IMR-90 (cell line): ENCODE measurements around the gene ANKRD31. TPM values are rescaled to one million over a fixed set of nuclear protein-coding genes. Genes with fewer than 3 reads are reported as not detected.
"Not testable (repeated sequence)": the region's sequence is repeated elsewhere in the genome, so short reads cannot be mapped to it uniquely, and the experiment has no call there.

Source experiments
- ATAC-seq: fragments of 200-7000 bp; cut with Tn5 transposase; 2 replicates; pipeline ENCODE4 v1.9.1; 2020; ENCODE audit warnings: low read depth, mild to moderate bottlenecking, moderate library complexity
- BruUV-seq: library from RNA; stranded (reverse); fragments of 400-500 nt; replicated peaks from 2 replicates; lab custom pipeline; 2021; lab: Mats Ljungman, UMichigan
- CTCF ChIA-PET: fragments of 300-600 bp; formaldehyde crosslinking; extraction: SDS; loops from one replicate; lab custom pipeline; 2021; ENCODE audit warnings: antibody characterized with exemption; lab: Yijun Ruan, JAX
- POLR2A ChIA-PET: fragments of 300-600 bp; sonication (Branson Sonifier 250); formaldehyde crosslinking; loops from one replicate; lab custom pipeline; 2022; ENCODE audit warnings: antibody characterized with exemption; ENCODE audit not compliant: unreplicated experiment; lab: Charles Lee
- DNase-seq: peaks from one replicate; pipeline ENCODE4 v3.0.0; 2013
- H2AFZ ChIP-seq: replicated peaks from 2 replicates; pipeline ENCODE3; 2013; ENCODE audit warnings: low read length, mild to moderate bottlenecking; ENCODE audit not compliant: poor library complexity
- H2AK5ac ChIP-seq: 2 replicates; pipeline ENCODE4 v1.6.1; 2013; ENCODE audit warnings: low read depth, low read length, inconsistent platforms
- H2AK9ac ChIP-seq: replicated peaks from 2 replicates; pipeline ENCODE3; 2013; ENCODE audit warnings: mild to moderate bottlenecking, low read depth, low read length, moderate library complexity; ENCODE audit not compliant: poor library complexity
- H2BK120ac ChIP-seq: 2 replicates; pipeline ENCODE4 v1.6.1; 2013; ENCODE audit warnings: low read depth, low read length, inconsistent platforms
- H2BK15ac ChIP-seq: 3 replicates; pipeline ENCODE4 v1.6.1; 2013; ENCODE audit warnings: low read depth, low read length, inconsistent platforms
- H2BK20ac ChIP-seq: 2 replicates; pipeline ENCODE4 v1.6.1; 2013; ENCODE audit warnings: low read depth, mild to moderate bottlenecking, inconsistent platforms, low read length, moderate library complexity
- H2BK5ac ChIP-seq: 2 replicates; pipeline ENCODE4 v1.6.1; 2013; ENCODE audit warnings: mild to moderate bottlenecking, low read depth, low read length, inconsistent platforms; ENCODE audit not compliant: poor library complexity, severe bottlenecking
- H3K14ac ChIP-seq: replicated peaks from 2 replicates; pipeline ENCODE4 v1.6.1; 2013; ENCODE audit warnings: low read depth, low read length, inconsistent platforms
- H3K18ac ChIP-seq: 2 replicates; pipeline ENCODE4 v1.6.1; 2013; ENCODE audit warnings: low read depth, low read length, control low read depth
- H3K23ac ChIP-seq: 2 replicates; pipeline ENCODE4 v1.6.1; 2013; ENCODE audit warnings: low read depth, low read length, inconsistent platforms
- H3K27ac ChIP-seq: 2 replicates; pipeline ENCODE4 v1.5.1; 2013; ENCODE audit warnings: mild to moderate bottlenecking, control low read depth, low read length; ENCODE audit not compliant: insufficient read depth
- H3K27me3 ChIP-seq: 2 replicates; pipeline ENCODE4 v1.6.1; 2013; ENCODE audit warnings: low read length; ENCODE audit not compliant: control insufficient read depth, insufficient read depth
- H3K36me3 ChIP-seq: 2 replicates; pipeline ENCODE4 v1.6.1; 2013; ENCODE audit warnings: low read length, mixed read lengths; ENCODE audit not compliant: control insufficient read depth, insufficient read depth
- H3K4ac ChIP-seq: 2 replicates; pipeline ENCODE4 v1.6.1; 2013; ENCODE audit warnings: low read depth, low read length, inconsistent platforms
- H3K4me1 ChIP-seq: 2 replicates; pipeline ENCODE4 v1.6.1; 2013; ENCODE audit warnings: low read length, mixed read lengths; ENCODE audit not compliant: control insufficient read depth, insufficient read depth
- H3K4me2 ChIP-seq: 2 replicates; pipeline ENCODE4 v1.6.1; 2013; ENCODE audit warnings: low read depth, mild to moderate bottlenecking, control low read depth, low read length, moderate library complexity
- H3K4me3 ChIP-seq: 2 replicates; pipeline ENCODE4 v1.5.1; 2013; ENCODE audit warnings: low read depth, mild to moderate bottlenecking, control low read depth, low read length, moderate library complexity; ENCODE audit not compliant: insufficient read depth
- H3K56ac ChIP-seq: 2 replicates; pipeline ENCODE4 v1.6.1; 2013; ENCODE audit warnings: low read length, inconsistent platforms; ENCODE audit not compliant: insufficient read depth; ENCODE audit errors: extremely low read depth
- H3K79me1 ChIP-seq, 2 experiments: 2 replicates each; pipeline ENCODE4 v1.6.1; 2013; ENCODE audit warnings: low read length in 2 of 2, inconsistent platforms in 1 of 2, low read depth in 1 of 2
- H3K9ac ChIP-seq: 2 replicates; pipeline ENCODE4 v1.6.1; 2013; ENCODE audit warnings: low read depth, low read length, control low read depth
- H3K9me1 ChIP-seq: 2 replicates; pipeline ENCODE4 v1.6.1; 2013; ENCODE audit warnings: low read length, inconsistent platforms; ENCODE audit not compliant: insufficient read depth
- H3K9me3 ChIP-seq: 2 replicates; pipeline ENCODE4 v1.6.1; 2013; ENCODE audit warnings: low read length; ENCODE audit not compliant: control insufficient read depth, insufficient read depth
- H4K20me1 ChIP-seq: 2 replicates; pipeline ENCODE4 v1.6.1; 2013; ENCODE audit warnings: low read length, inconsistent platforms; ENCODE audit not compliant: insufficient read depth
- H4K5ac ChIP-seq: 2 replicates; pipeline ENCODE4 v1.6.1; 2013; ENCODE audit warnings: mild to moderate bottlenecking, low read depth, low read length, control low read depth
- H4K8ac ChIP-seq, 2 experiments: 2 replicates each; pipeline ENCODE4 v1.6.1; 2013; ENCODE audit warnings: low read depth in 2 of 2, low read length in 2 of 2, control low read depth in 1 of 2, inconsistent platforms in 1 of 2
- H4K91ac ChIP-seq: 2 replicates; pipeline ENCODE4 v1.6.1; 2013; ENCODE audit warnings: low read depth, low read length, inconsistent platforms; ENCODE audit not compliant: insufficient read depth
- CHD1 ChIP-seq: IDR thresholded peaks from 2 replicates; pipeline ENCODE4 v1.6.1; 2012; ENCODE audit warnings: low read depth, low read length, improper control_type of control experiment
- FOS ChIP-seq: fragments of 150-350 bp; IDR thresholded peaks from 2 replicates; pipeline ENCODE4 v1.6.1; 2016; ENCODE audit warnings: low read depth, low read length
- MAFK ChIP-seq: IDR thresholded peaks from 2 replicates; pipeline ENCODE4 v1.6.1; 2012; ENCODE audit warnings: low read depth, low read length, improper control_type of control experiment
- MAZ ChIP-seq: IDR thresholded peaks from 2 replicates; pipeline ENCODE4 v1.6.1; 2012; ENCODE audit warnings: low read depth, mild to moderate bottlenecking, low read length, improper control_type of control experiment, moderate library complexity, borderline replicate concordance
- MXI1 ChIP-seq: IDR thresholded peaks from 2 replicates; pipeline ENCODE4 v1.6.1; 2012; ENCODE audit warnings: low read depth, mild to moderate bottlenecking, low read length, moderate library complexity, borderline replicate concordance
- NFE2L2 ChIP-seq: fragments of 150-350 bp; IDR thresholded peaks from 2 replicates; pipeline ENCODE4 v1.6.1; 2016; ENCODE audit warnings: low read depth, mild to moderate bottlenecking, low read length
- POLR2A ChIP-seq: IDR thresholded peaks from 2 replicates; pipeline ENCODE4 v1.6.1; 2012; ENCODE audit warnings: mild to moderate bottlenecking, low read depth, low read length
- RAD21 ChIP-seq: IDR thresholded peaks from 2 replicates; pipeline ENCODE4 v1.6.1; 2012; ENCODE audit warnings: low read length, improper control_type of control experiment
- RFX5 ChIP-seq: IDR thresholded peaks from 2 replicates; pipeline ENCODE4 v1.8.0; 2012; ENCODE audit warnings: low read depth, mild to moderate bottlenecking, low read length, moderate library complexity
- WGBS, 2 experiments: methylation state at CpG; one replicate each; pipeline versions ENCODE4 v1.1.5 to v1.1.7; 2013; ENCODE audit warnings: missing lambda C conversion rate in 2 of 2; ENCODE audit not compliant: insufficient read length in 1 of 2; ENCODE audit errors: extremely low coverage in 2 of 2; 5-methylcytosine and 5-hydroxymethylcytosine counted together
- dilution Hi-C: fragments of 300-500 bp; cut with HindIII; formaldehyde crosslinking; loops from one replicate; pipeline ENCODE4 v1.14.3; 2018; ENCODE audit warnings: low sequenced_read_pairs; ENCODE audit not compliant: unreplicated experiment
- in situ Hi-C: fragments of 300-500 bp; cut with MboI; formaldehyde crosslinking; loops from 3 replicates; pipeline ENCODE4 v1.14.3; 2019; ENCODE audit warnings: low sequenced_read_pairs, inconsistent platforms, mixed read lengths
- intact Hi-C: fragments of 100-400 bp; cut with micrococcal nuclease; formaldehyde crosslinking; loops from 2 replicates; pipeline ENCODE4 v1.10.0; 2022
- polyA plus RNA-seq, 3 experiments: library from polyadenylated mRNA; depleted of rRNA; stranded (reverse); fragments of >200 nt; gene quantifications; 2 replicates each; pipeline ENCODE4 v1.2.3, GENCODE V29; 2012; ENCODE audit warnings: low replicate concordance in 1 of 3
- total RNA-seq: library from RNA; depleted of rRNA; stranded (reverse); fragments of >200 nt; gene quantifications from 2 replicates; pipeline ENCODE4 v1.2.3, GENCODE V29; 2012
- TF ChIP-seq, protein P1 (sequence below): fragments of 150-350 bp; IDR thresholded peaks from 2 replicates; pipeline ENCODE4 v1.6.1; 2017; ENCODE audit warnings: mild to moderate bottlenecking, antibody characterized with exemption, low read length, low read depth

The ANKRD31 gene
- total and polyA plus RNA-seq, 2 of the 4 experiments (the other 2 are of a cell fraction) = under 0.01 to 0.02 TPM

DNA sequence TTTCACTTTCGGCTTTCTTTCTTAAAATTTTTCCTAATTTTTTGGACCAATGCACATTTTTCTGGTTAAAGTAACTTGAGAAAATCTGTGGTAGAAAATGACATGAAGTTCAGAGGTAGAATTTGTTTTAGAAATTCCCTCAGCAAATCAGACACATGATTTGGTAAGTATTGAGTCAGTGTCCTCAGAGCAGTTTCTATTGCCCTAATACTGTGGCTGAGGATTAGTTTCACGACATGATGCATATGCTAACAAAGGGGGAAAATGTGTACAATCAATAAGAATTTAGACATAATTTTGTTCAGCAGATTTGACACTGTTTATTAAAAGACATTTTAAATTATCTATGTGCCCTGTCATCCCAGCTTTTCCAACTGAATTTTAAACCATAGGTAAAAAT is 128.2 kb downstream of the ANKRD31 start:
- no TSS peak for BruUV-seq
- Histone ChIP-seq H3K56ac (no peak overlapping the region), H3K4me1 (no peaks in the 10 kb centered on the region), H2BK120ac (no peak overlapping the region), H2BK5ac (no peak overlapping the region), H4K20me1 (no peaks in the 10 kb centered on the region), H3K23ac (no peak overlapping the region), H2AK9ac (no peak overlapping the region), H4K5ac (no peak overlapping the region), H3K14ac (no peak overlapping the region), H3K4ac (no peak overlapping the region), H3K4me3 (no peak overlapping the region), H3K9me3 (no peaks in the 10 kb centered on the region), H2BK20ac (no peak overlapping the region), H3K9me1 (no peaks in the 10 kb centered on the region), H4K91ac (no peak overlapping the region), H3K27me3 (peaks cover 2% of the 10 kb centered on the region; the same call in 1 of the 2 replicates), H3K36me3 (no peaks in the 10 kb centered on the region), H4K8ac (no peak overlapping the region), H3K27ac (no peak overlapping the region), H3K4me2 (no peak overlapping the region), H3K79me1 (no peaks in the 10 kb centered on the region), H2AK5ac (no peak overlapping the region), H2BK15ac (no peak overlapping the region), H3K18ac (no peak overlapping the region), H2AFZ (no peak overlapping the region), H3K9ac (no peak overlapping the region)
- WGBS, 2 experiments = no CpG with 5 or more reads among the region's 2 CpGs
- ATAC-seq = no peak
- intact Hi-C loops = no loop called here
- TF ChIP-seq NFE2L2 (no peak), POLR2A (no peak), RFX5 (no peak), MAZ (no peak), MAFK (no peak), MXI1 (no peak), FOS (no peak), CHD1 (no peak), RAD21 (no peak)
- TF ChIP-seq, protein P1, sequence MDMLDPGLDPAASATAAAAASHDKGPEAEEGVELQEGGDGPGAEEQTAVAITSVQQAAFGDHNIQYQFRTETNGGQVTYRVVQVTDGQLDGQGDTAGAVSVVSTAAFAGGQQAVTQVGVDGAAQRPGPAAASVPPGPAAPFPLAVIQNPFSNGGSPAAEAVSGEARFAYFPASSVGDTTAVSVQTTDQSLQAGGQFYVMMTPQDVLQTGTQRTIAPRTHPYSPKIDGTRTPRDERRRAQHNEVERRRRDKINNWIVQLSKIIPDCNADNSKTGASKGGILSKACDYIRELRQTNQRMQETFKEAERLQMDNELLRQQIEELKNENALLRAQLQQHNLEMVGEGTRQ = no peak
- dilution Hi-C loops = no loop called here
- CTCF ChIA-PET = interaction anchor here (0.6 kb wide), 1 partner anchor 32 kb away, joined by 3 read pairs; no protein-coding TSS in a partner anchor
- POLR2A ChIA-PET = no interaction called here
- no peak for DNase-seq
- in situ Hi-C loops = no loop called here

GRCh38 chr5:75095956-75096355 is 140.7 kb downstream of the ANKRD31 start:
- CTCF ChIA-PET, in situ Hi-C loops, H3K79me1 ChIP-seq, H3K14ac ChIP-seq, H3K36me3 ChIP-seq, H4K20me1 ChIP-seq, H3K4me1 ChIP-seq, H2BK15ac ChIP-seq, H3K18ac ChIP-seq, H2BK120ac ChIP-seq, intact Hi-C loops, POLR2A ChIA-PET, H2AK9ac ChIP-seq, H3K9ac ChIP-seq, H3K4me2 ChIP-seq, H2BK20ac ChIP-seq, H2AK5ac ChIP-seq, dilution Hi-C loops, H3K27ac ChIP-seq, H3K9me3 ChIP-seq, BruUV-seq, H3K4ac ChIP-seq, H4K8ac ChIP-seq, H2BK5ac ChIP-seq, H3K9me1 ChIP-seq, DNase-seq, H3K56ac ChIP-seq, H2AFZ ChIP-seq, H3K27me3 ChIP-seq, H3K23ac ChIP-seq, H4K5ac ChIP-seq, H4K91ac ChIP-seq, ATAC-seq, H3K4me3 ChIP-seq: not testable (repeated sequence)
- WGBS, 2 experiments = no CpG with 5 or more reads among the region's 3 CpGs
